Trophoblast cell (in vitro differentiated cells and primary cell): ENCODE data around the gene URB1.

ENCODE experiments used
- DNase-seq, 2 donors: peaks; one replicate each; pipeline ENCODE4 v3.0.0-alpha.2; 2016
- H2AFZ ChIP-seq: 2 replicates; pipeline ENCODE4 v1.6.1; 2013; ENCODE audit warnings: low read length, moderate library complexity, mild to moderate bottlenecking; ENCODE audit not compliant: insufficient read depth, poor library complexity
- H2AK5ac ChIP-seq: 2 replicates; pipeline ENCODE4 v1.6.1; 2013; ENCODE audit warnings: mild to moderate bottlenecking, low read length
- H2BK120ac ChIP-seq: 2 replicates; pipeline ENCODE4 v1.6.1; 2013; ENCODE audit warnings: low read length, mild to moderate bottlenecking, moderate library complexity; ENCODE audit not compliant: insufficient read depth, poor library complexity
- H2BK12ac ChIP-seq: 2 replicates; pipeline ENCODE4 v1.6.1; 2013; ENCODE audit warnings: mild to moderate bottlenecking, low read length, moderate library complexity
- H2BK5ac ChIP-seq: 2 replicates; pipeline ENCODE4 v1.6.1; 2013; ENCODE audit warnings: low read length, low read depth, moderate library complexity, mild to moderate bottlenecking; ENCODE audit not compliant: poor library complexity
- H3K14ac ChIP-seq: 2 replicates; pipeline ENCODE4 v1.6.1; 2013; ENCODE audit warnings: mild to moderate bottlenecking, low read length
- H3K18ac ChIP-seq: 2 replicates; pipeline ENCODE4 v1.6.1; 2013; ENCODE audit warnings: mild to moderate bottlenecking, low read length
- H3K23ac ChIP-seq: 2 replicates; pipeline ENCODE4 v1.6.1; 2013; ENCODE audit warnings: low read length
- H3K27ac ChIP-seq: 2 replicates; pipeline ENCODE4 v1.5.1; 2013; ENCODE audit warnings: low read depth, mild to moderate bottlenecking, inconsistent platforms, low read length, moderate library complexity
- H3K27me3 ChIP-seq: 2 replicates; pipeline ENCODE4 v1.6.1; 2013; ENCODE audit warnings: inconsistent platforms, mild to moderate bottlenecking, low read length, moderate library complexity; ENCODE audit not compliant: insufficient read depth
- H3K36me3 ChIP-seq, 2 experiments: 1 replicate in 1 of 2; 2 replicates in 1 of 2; pipeline ENCODE4 v1.6.1; 2013; ENCODE audit warnings: low read length in 2 of 2, mild to moderate bottlenecking in 2 of 2, moderate library complexity in 1 of 2; ENCODE audit not compliant: insufficient read depth in 2 of 2, control insufficient read depth in 1 of 2
- H3K4ac ChIP-seq: 2 replicates; pipeline ENCODE4 v1.6.1; 2013; ENCODE audit warnings: low read depth, mild to moderate bottlenecking, low read length, moderate library complexity
- H3K4me1 ChIP-seq, 2 experiments: 1 replicate in 1 of 2; 2 replicates in 1 of 2; pipeline ENCODE4 v1.6.1; 2013; ENCODE audit warnings: low read length in 2 of 2, mild to moderate bottlenecking in 2 of 2, moderate library complexity in 1 of 2; ENCODE audit not compliant: insufficient read depth in 2 of 2, control insufficient read depth in 1 of 2
- H3K4me2 ChIP-seq: 2 replicates; pipeline ENCODE4 v1.6.1; 2013; ENCODE audit warnings: inconsistent platforms, mild to moderate bottlenecking, low read length, moderate library complexity
- H3K4me3 ChIP-seq: 2 replicates; pipeline ENCODE4 v1.5.1; 2013; ENCODE audit warnings: mild to moderate bottlenecking, low read depth, low read length, inconsistent platforms
- H3K79me1 ChIP-seq: one replicate; pipeline ENCODE4 v1.6.1; 2013; ENCODE audit warnings: low read length
- H3K79me2 ChIP-seq: 2 replicates; pipeline ENCODE4 v1.6.1; 2013; ENCODE audit warnings: low read length, mild to moderate bottlenecking; ENCODE audit not compliant: control insufficient read depth, insufficient read depth, poor library complexity
- H3K9ac ChIP-seq: 2 replicates; pipeline ENCODE4 v1.6.1; 2013; ENCODE audit warnings: mild to moderate bottlenecking, low read length
- H3K9me3 ChIP-seq: 2 replicates; pipeline ENCODE4 v1.6.1; 2013; ENCODE audit warnings: low read depth, mild to moderate bottlenecking, control low read depth, inconsistent platforms, low read length; ENCODE audit not compliant: insufficient read depth
- H4K12ac ChIP-seq: 2 replicates; pipeline ENCODE4 v1.6.1; 2013; ENCODE audit warnings: low read depth, mild to moderate bottlenecking, low read length, moderate library complexity
- H4K8ac ChIP-seq: 2 replicates; pipeline ENCODE4 v1.6.1; 2013; ENCODE audit warnings: low read depth, mild to moderate bottlenecking, low read length, moderate library complexity
- H4K91ac ChIP-seq: one replicate; pipeline ENCODE4 v1.6.1; 2013; ENCODE audit warnings: low read depth, mild to moderate bottlenecking, low read length, moderate library complexity
- WGBS: extraction: QIAGEN DNeasy Blood & Tissue Kit; methylation state at CpG from one replicate; pipeline ENCODE4 v1.1.7; 2013; ENCODE audit warnings: missing lambda C conversion rate; ENCODE audit not compliant: insufficient read length, insufficient coverage; ENCODE audit errors: extremely low coverage; 5-methylcytosine and 5-hydroxymethylcytosine counted together

Gene URB1

GRCh38 chr21:32366191-32366590 is 26.6 kb downstream of the URB1 start:
- H3K4me1 ChIP-seq, result no peaks in the 10 kb centered on the region
- H4K91ac ChIP-seq, result no peak overlapping the region
- no peak for DNase-seq
- H3K4me3 ChIP-seq, result no peak overlapping the region
- H3K18ac ChIP-seq, result no peak overlapping the region
- no peak overlapping the region for H2AFZ ChIP-seq
- no peak overlapping the region for H3K27ac ChIP-seq
- H3K79me2 ChIP-seq, result no peaks in the 10 kb centered on the region
- H2BK120ac ChIP-seq, result no peak overlapping the region
- H3K9ac ChIP-seq, result no peak overlapping the region
- H3K36me3 ChIP-seq, result peaks cover 29 to 55% of the 10 kb centered on the region in 2 experiments
- H3K4ac ChIP-seq, result no peak overlapping the region
- no peaks in the 10 kb centered on the region for H3K9me3 ChIP-seq
- no peak overlapping the region for H2BK5ac ChIP-seq
- no peak overlapping the region for H2BK12ac ChIP-seq
- H4K12ac ChIP-seq, result no peak overlapping the region
- H2AK5ac ChIP-seq, result no peak overlapping the region
- no peaks in the 10 kb centered on the region for H3K27me3 ChIP-seq
- H3K4me2 ChIP-seq, result no peak overlapping the region
- no peak overlapping the region for H4K8ac ChIP-seq
- H3K14ac ChIP-seq, result no peak overlapping the region
- WGBS, result no CpG with 5 or more reads among the region's 4 CpGs
- H3K79me1 ChIP-seq, result no peaks in the 10 kb centered on the region
- H3K23ac ChIP-seq, result no peak overlapping the region

DNA sequence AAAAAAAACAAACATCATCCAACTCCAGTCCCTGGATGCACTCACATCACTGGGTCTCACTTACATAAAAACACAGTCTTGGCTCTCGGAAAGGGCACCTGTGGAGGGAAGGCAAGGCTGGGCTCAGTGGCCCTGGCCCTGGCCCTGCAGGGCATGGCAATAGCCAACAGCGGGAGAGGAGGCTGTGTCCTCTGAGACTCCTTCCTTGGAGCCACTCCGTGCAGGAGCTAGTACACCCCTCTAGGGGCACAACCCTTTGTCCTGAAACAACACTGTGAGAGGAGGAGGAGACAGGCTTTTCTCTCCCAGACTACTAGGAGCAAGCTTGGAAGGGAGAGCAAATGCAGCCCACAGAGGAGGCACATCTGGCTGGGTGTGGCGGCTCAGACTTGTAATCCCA is 28.0 kb downstream of the URB1 start:
- H3K23ac ChIP-seq, result no peak overlapping the region
- no CpG with 5 or more reads among the region's 4 CpGs for WGBS
- H3K36me3 ChIP-seq, result peaks cover 34 to 59% of the 10 kb centered on the region in 2 experiments
- H2BK12ac ChIP-seq, result no peak overlapping the region
- H2BK120ac ChIP-seq, result no peak overlapping the region
- no peak overlapping the region for H3K14ac ChIP-seq
- H3K4me3 ChIP-seq, result no peak overlapping the region
- no peak overlapping the region for H2AFZ ChIP-seq
- H3K79me2 ChIP-seq, result no peaks in the 10 kb centered on the region
- no peak overlapping the region for H3K27ac ChIP-seq
- H3K79me1 ChIP-seq, result no peaks in the 10 kb centered on the region
- no peak overlapping the region for H2BK5ac ChIP-seq
- no peak overlapping the region for H3K4ac ChIP-seq
- H4K91ac ChIP-seq, result no peak overlapping the region
- no peaks in the 10 kb centered on the region for H3K4me1 ChIP-seq
- no peak overlapping the region for H3K4me2 ChIP-seq
- H3K9ac ChIP-seq, result no peak overlapping the region
- no peaks in the 10 kb centered on the region for H3K27me3 ChIP-seq
- H3K18ac ChIP-seq, result no peak overlapping the region
- no peaks in the 10 kb centered on the region for H3K9me3 ChIP-seq
- H4K8ac ChIP-seq, result no peak overlapping the region
- H4K12ac ChIP-seq, result no peak overlapping the region
- no peak for DNase-seq
- no peak overlapping the region for H2AK5ac ChIP-seq

DNA sequence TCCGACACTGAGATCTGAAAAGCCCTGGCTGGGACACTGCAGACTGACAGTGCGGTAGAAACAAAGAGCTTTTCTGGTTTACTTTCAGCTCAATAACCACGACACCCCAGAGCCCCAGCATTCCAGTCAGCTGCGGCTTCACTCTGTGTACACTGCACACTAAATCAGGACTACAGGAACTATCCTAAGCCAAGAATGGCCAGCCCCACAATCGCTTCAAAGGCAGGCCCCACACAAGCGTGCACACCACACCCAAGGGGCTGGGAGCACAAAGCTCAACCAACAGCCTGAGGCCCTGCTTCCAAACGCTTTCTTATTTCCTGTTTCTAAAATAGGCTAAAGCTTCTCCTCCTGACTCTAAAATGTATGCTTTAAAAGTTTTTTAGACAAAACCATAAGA is 28.4 kb downstream of the URB1 start:
- H3K79me2 ChIP-seq, result no peaks in the 10 kb centered on the region
- DNase-seq, result no peak
- no peak overlapping the region for H3K4me2 ChIP-seq
- H3K18ac ChIP-seq, result no peak overlapping the region
- no peak overlapping the region for H2BK120ac ChIP-seq
- no peak overlapping the region for H3K23ac ChIP-seq
- H4K12ac ChIP-seq, result no peak overlapping the region
- H2AFZ ChIP-seq, result no peak overlapping the region
- no peaks in the 10 kb centered on the region for H3K27me3 ChIP-seq
- H3K4me1 ChIP-seq, result no peaks in the 10 kb centered on the region
- H3K36me3 ChIP-seq, result peaks cover 37 to 63% of the 10 kb centered on the region in 2 experiments
- no peak overlapping the region for H3K14ac ChIP-seq
- no peaks in the 10 kb centered on the region for H3K9me3 ChIP-seq
- H2AK5ac ChIP-seq, result no peak overlapping the region
- H3K9ac ChIP-seq, result no peak overlapping the region
- no peak overlapping the region for H3K4ac ChIP-seq
- H4K8ac ChIP-seq, result no peak overlapping the region
- no peak overlapping the region for H3K27ac ChIP-seq
- H4K91ac ChIP-seq, result no peak overlapping the region
- H3K4me3 ChIP-seq, result no peak overlapping the region
- H2BK12ac ChIP-seq, result no peak overlapping the region
- WGBS, result no CpG with 5 or more reads among the region's 7 CpGs
- H2BK5ac ChIP-seq, result no peak overlapping the region
- no peaks in the 10 kb centered on the region for H3K79me1 ChIP-seq

DNA sequence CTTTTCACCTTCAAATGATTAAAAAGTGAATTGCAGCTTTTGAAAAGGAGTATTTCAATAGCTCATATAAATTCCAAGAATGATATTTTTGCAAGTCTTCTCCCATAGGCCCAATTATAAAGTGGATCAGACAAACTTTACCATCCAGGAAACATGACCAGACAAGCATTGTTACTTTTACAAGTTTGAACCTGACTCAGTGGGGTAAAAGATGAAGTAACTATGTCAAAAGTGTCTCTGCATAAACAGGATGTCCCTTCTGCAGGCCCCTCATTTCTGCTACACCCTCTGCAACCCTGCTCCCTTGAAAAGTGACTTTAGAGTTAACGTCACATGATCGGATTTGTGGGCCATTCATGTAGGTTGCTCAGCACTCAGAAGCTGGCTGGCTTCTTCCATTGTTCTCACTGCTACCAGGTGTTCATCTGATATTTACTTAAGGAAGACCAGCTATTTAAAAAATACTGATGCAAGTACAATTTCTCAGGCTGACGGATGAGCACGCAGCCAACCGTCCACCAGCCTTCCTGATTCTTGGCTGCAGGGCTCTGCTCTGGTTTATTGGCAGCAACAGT is 32.3 kb downstream of the URB1 start:
- DNase-seq, result no peak
- H3K27ac ChIP-seq, result no peak overlapping the region
- H3K4me3 ChIP-seq, result no peak overlapping the region
- H2AFZ ChIP-seq, result no peak overlapping the region
- H2BK12ac ChIP-seq, result no peak overlapping the region
- H3K9ac ChIP-seq, result no peak overlapping the region
- H2BK5ac ChIP-seq, result no peak overlapping the region
- no peak overlapping the region for H3K18ac ChIP-seq
- no peaks in the 10 kb centered on the region for H3K9me3 ChIP-seq
- no peak overlapping the region for H3K14ac ChIP-seq
- no peaks in the 10 kb centered on the region for H3K27me3 ChIP-seq
- H3K4me2 ChIP-seq, result no peak overlapping the region
- peaks cover 40 to 63% of the 10 kb centered on the region in 2 experiments for H3K36me3 ChIP-seq
- no peak overlapping the region for H3K4ac ChIP-seq
- H2BK120ac ChIP-seq, result no peak overlapping the region
- no peaks in the 10 kb centered on the region for H3K4me1 ChIP-seq
- no CpG with 5 or more reads among the region's 5 CpGs for WGBS
- H3K79me2 ChIP-seq, result no peaks in the 10 kb centered on the region
- no peak overlapping the region for H4K91ac ChIP-seq
- no peak overlapping the region for H4K12ac ChIP-seq
- H3K23ac ChIP-seq, result no peak overlapping the region
- no peak overlapping the region for H4K8ac ChIP-seq
- H2AK5ac ChIP-seq, result no peak overlapping the region
- H3K79me1 ChIP-seq, result no peaks in the 10 kb centered on the region
